22Rv1 (cell line): ENCODE measurements around the gene LRRC42.

Source experiments
- CTCF ChIP-seq: fragments of 450-650 bp; IDR thresholded peaks from 2 replicates; pipeline ENCODE4 v1.5.1; 2017; ENCODE audit warnings: mild to moderate bottlenecking
- ZFX ChIP-seq: fragments of 450-650 bp; IDR thresholded peaks from 2 replicates; pipeline ENCODE4 v1.6.1; 2017; ENCODE audit warnings: antibody characterized with exemption, borderline replicate concordance

GRCh38 chr1:53938136-53938830 lies 7.9 kb upstream of the LRRC42 start:
- TF ChIP-seq CTCF (no peak), ZFX (no peak)
